ENCODE data around the gene MAN2B1. TPM values are rescaled to one million over a fixed set of nuclear protein-coding genes. Genes with fewer than 3 reads are reported as not detected.

The MAN2B1 gene
- total and polyA plus RNA-seq, 2 of the 13 experiments (the other 11 are each of a cell fraction or from before 2014, with no cell fraction given), result 23.6 to 23.8 TPM

GRCh38 chr19:12610540-12611360, 55.8 kb downstream of the MAN2B1 start, which contains the start of the genes ZNF490 and ZNF791 (continued):
- TF ChIP-seq CENPBD1 (CRISPR knock-in tag; IDR thresholded peaks at IDR 0.05; ENCODE audit: borderline replicate concordance, low read depth), result peak; percentile 16; the same call in 1 of the 2 replicates
- TF ChIP-seq HOXA5 (CRISPR knock-in tag; IDR thresholded peaks at IDR 0.05), result no peak; the same call in 1 of the 2 replicates
- TF ChIP-seq TMF1 (CRISPR knock-in tag; IDR thresholded peaks at IDR 0.05; ENCODE audit: low read depth), result peak; percentile 63; the same call in 1 of the 2 replicates
- peak; percentile 42 for TF ChIP-seq ATF2 (CRISPR knock-in tag; IDR thresholded peaks at IDR 0.05)
- no peak for TF ChIP-seq ZFP36 (IDR thresholded peaks at IDR 0.05; ENCODE audit: borderline replicate concordance, low read depth, low read length, partially characterized antibody)
- peak; percentile 91 for TF ChIP-seq ZNF607 (CRISPR knock-in tag; IDR thresholded peaks at IDR 0.05; ENCODE audit: borderline replicate concordance)
- no peak for TF ChIP-seq KAT2B (IDR thresholded peaks at IDR 0.05; ENCODE audit: borderline replicate concordance, low read depth, low read length)
- TF ChIP-seq NKX3-1 (CRISPR knock-in tag; IDR thresholded peaks at IDR 0.05), result peak; percentile 13; the same call in 1 of the 2 replicates
- TF ChIP-seq ZNF672 (CRISPR knock-in tag; IDR thresholded peaks at IDR 0.05), result no peak
- TF ChIP-seq THRA (CRISPR knock-in tag; IDR thresholded peaks at IDR 0.05; ENCODE audit: borderline replicate concordance), result peak; percentile 76
- TF ChIP-seq HNF1A (IDR thresholded peaks at IDR 0.05; ENCODE audit: low read depth), result no peak
- no peak for TF ChIP-seq HNF1A (CRISPR knock-in tag; IDR thresholded peaks at IDR 0.05; ENCODE audit: borderline replicate concordance)
- peak; percentile 25; the same call in 1 of the 2 replicates for TF ChIP-seq ZNF362 (CRISPR knock-in tag; IDR thresholded peaks at IDR 0.05; ENCODE audit: borderline replicate concordance)
- peak; percentile 32; the same call in 1 of the 2 replicates for TF ChIP-seq GATA4 (IDR thresholded peaks at IDR 0.05; ENCODE audit: borderline replicate concordance, low read depth)
- TF ChIP-seq BCLAF1 (IDR thresholded peaks at IDR 0.05), result no peak
- TF ChIP-seq ZNF329 (CRISPR knock-in tag; IDR thresholded peaks at IDR 0.05; ENCODE audit: low read depth), result peak; percentile 17; the same call in 1 of the 2 replicates

All from HepG2 (cell line).